ENCODE measurements around the gene CADM1. TPM values are rescaled to one million over a fixed set of nuclear protein-coding genes. Genes with fewer than 3 reads are reported as not detected.

The CADM1 gene
- total and polyA plus RNA-seq, 2 experiments from 2014 or later, result 16.5 to 18.0 TPM

DNA sequence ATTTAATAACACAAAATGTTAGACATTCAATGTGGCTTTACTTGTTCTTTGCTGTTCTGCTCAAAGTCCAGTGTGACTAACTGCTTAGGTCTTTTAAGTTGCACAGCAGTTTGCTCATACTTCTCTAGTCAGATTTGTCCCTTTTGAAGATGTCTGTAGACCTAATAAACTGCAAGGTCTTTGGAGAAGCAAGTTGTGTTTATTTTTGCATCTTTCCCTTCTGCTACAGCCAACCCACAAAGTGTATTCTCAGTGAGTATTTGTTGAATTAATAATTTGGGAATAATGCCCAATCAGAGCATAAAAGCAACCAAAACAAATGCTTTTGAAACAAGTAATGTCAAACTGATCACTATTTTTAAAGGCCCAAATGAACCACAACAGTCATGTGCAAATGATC is 312.5 kb downstream of the CADM1 start:
- no peak overlapping the region for H3K4me3 Mint-ChIP-seq
- H3K4me3 ChIP-seq, result no peak overlapping the region
- H3F3A ChIP-seq (replicated peaks; ENCODE audit: low read depth), result no peaks in the 10 kb centered on the region
- H3K36me3 ChIP-seq (ENCODE audit: insufficient read depth), result no peaks in the 10 kb centered on the region
- H4K20me1 ChIP-seq (replicated peaks; ENCODE audit: insufficient read depth), result no peaks in the 10 kb centered on the region
- no peak overlapping the region for H3K27ac Mint-ChIP-seq
- no peaks in the 10 kb centered on the region for H3K9me2 ChIP-seq (ENCODE audit: insufficient read depth)
- no peak overlapping the region for H2AFZ ChIP-seq
- TF ChIP-seq ZNF331 (CRISPR knock-in tag; IDR thresholded peaks at IDR 0.05; ENCODE audit: low read depth), result no peak
- TF ChIP-seq, protein P1, sequence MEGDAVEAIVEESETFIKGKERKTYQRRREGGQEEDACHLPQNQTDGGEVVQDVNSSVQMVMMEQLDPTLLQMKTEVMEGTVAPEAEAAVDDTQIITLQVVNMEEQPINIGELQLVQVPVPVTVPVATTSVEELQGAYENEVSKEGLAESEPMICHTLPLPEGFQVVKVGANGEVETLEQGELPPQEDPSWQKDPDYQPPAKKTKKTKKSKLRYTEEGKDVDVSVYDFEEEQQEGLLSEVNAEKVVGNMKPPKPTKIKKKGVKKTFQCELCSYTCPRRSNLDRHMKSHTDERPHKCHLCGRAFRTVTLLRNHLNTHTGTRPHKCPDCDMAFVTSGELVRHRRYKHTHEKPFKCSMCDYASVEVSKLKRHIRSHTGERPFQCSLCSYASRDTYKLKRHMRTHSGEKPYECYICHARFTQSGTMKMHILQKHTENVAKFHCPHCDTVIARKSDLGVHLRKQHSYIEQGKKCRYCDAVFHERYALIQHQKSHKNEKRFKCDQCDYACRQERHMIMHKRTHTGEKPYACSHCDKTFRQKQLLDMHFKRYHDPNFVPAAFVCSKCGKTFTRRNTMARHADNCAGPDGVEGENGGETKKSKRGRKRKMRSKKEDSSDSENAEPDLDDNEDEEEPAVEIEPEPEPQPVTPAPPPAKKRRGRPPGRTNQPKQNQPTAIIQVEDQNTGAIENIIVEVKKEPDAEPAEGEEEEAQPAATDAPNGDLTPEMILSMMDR (conservative IDR thresholded peaks at IDR 0.05; ENCODE audit: low read depth in 2 of 2), result no peak
- TF ChIP-seq, protein P2, sequence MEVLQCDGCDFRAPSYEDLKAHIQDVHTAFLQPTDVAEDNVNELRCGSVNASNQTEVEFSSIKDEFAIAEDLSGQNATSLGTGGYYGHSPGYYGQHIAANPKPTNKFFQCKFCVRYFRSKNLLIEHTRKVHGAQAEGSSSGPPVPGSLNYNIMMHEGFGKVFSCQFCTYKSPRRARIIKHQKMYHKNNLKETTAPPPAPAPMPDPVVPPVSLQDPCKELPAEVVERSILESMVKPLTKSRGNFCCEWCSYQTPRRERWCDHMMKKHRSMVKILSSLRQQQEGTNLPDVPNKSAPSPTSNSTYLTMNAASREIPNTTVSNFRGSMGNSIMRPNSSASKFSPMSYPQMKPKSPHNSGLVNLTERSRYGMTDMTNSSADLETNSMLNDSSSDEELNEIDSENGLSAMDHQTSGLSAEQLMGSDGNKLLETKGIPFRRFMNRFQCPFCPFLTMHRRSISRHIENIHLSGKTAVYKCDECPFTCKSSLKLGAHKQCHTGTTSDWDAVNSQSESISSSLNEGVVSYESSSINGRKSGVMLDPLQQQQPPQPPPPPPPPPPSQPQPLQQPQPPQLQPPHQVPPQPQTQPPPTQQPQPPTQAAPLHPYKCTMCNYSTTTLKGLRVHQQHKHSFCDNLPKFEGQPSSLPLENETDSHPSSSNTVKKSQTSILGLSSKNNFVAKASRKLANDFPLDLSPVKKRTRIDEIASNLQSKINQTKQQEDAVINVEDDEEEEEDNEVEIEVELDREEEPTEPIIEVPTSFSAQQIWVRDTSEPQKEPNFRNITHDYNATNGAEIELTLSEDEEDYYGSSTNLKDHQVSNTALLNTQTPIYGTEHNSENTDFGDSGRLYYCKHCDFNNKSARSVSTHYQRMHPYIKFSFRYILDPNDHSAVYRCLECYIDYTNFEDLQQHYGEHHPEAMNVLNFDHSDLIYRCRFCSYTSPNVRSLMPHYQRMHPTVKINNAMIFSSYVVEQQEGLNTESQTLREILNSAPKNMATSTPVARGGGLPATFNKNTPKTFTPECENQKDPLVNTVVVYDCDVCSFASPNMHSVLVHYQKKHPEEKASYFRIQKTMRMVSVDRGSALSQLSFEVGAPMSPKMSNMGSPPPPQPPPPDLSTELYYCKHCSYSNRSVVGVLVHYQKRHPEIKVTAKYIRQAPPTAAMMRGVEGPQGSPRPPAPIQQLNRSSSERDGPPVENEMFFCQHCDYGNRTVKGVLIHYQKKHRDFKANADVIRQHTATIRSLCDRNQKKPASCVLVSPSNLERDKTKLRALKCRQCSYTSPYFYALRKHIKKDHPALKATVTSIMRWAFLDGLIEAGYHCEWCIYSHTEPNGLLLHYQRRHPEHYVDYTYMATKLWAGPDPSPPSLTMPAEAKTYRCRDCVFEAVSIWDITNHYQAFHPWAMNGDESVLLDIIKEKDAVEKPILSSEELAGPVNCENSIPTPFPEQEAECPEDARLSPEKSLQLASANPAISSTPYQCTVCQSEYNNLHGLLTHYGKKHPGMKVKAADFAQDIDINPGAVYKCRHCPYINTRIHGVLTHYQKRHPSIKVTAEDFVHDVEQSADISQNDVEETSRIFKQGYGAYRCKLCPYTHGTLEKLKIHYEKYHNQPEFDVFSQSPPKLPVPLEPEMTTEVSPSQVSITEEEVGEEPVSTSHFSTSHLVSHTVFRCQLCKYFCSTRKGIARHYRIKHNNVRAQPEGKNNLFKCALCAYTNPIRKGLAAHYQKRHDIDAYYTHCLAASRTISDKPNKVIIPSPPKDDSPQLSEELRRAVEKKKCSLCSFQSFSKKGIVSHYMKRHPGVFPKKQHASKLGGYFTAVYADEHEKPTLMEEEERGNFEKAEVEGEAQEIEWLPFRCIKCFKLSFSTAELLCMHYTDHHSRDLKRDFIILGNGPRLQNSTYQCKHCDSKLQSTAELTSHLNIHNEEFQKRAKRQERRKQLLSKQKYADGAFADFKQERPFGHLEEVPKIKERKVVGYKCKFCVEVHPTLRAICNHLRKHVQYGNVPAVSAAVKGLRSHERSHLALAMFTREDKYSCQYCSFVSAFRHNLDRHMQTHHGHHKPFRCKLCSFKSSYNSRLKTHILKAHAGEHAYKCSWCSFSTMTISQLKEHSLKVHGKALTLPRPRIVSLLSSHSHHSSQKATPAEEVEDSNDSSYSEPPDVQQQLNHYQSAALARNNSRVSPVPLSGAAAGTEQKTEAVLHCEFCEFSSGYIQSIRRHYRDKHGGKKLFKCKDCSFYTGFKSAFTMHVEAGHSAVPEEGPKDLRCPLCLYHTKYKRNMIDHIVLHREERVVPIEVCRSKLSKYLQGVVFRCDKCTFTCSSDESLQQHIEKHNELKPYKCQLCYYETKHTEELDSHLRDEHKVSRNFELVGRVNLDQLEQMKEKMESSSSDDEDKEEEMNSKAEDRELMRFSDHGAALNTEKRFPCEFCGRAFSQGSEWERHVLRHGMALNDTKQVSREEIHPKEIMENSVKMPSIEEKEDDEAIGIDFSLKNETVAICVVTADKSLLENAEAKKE (CRISPR knock-in tag; IDR thresholded peaks at IDR 0.05), result no peak
- TF ChIP-seq, protein P3, sequence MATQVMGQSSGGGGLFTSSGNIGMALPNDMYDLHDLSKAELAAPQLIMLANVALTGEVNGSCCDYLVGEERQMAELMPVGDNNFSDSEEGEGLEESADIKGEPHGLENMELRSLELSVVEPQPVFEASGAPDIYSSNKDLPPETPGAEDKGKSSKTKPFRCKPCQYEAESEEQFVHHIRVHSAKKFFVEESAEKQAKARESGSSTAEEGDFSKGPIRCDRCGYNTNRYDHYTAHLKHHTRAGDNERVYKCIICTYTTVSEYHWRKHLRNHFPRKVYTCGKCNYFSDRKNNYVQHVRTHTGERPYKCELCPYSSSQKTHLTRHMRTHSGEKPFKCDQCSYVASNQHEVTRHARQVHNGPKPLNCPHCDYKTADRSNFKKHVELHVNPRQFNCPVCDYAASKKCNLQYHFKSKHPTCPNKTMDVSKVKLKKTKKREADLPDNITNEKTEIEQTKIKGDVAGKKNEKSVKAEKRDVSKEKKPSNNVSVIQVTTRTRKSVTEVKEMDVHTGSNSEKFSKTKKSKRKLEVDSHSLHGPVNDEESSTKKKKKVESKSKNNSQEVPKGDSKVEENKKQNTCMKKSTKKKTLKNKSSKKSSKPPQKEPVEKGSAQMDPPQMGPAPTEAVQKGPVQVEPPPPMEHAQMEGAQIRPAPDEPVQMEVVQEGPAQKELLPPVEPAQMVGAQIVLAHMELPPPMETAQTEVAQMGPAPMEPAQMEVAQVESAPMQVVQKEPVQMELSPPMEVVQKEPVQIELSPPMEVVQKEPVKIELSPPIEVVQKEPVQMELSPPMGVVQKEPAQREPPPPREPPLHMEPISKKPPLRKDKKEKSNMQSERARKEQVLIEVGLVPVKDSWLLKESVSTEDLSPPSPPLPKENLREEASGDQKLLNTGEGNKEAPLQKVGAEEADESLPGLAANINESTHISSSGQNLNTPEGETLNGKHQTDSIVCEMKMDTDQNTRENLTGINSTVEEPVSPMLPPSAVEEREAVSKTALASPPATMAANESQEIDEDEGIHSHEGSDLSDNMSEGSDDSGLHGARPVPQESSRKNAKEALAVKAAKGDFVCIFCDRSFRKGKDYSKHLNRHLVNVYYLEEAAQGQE (IDR thresholded peaks at IDR 0.05; ENCODE audit: unreplicated experiment), result no peak
- TF ChIP-seq POLR2AphosphoS5 (IDR thresholded peaks at IDR 0.05; ENCODE audit: low read depth), result no peak
- TF ChIP-seq NANOG (IDR thresholded peaks at IDR 0.05; ENCODE audit: borderline replicate concordance), result no peak
- TF ChIP-seq EZH2phosphoT487 (IDR thresholded peaks at IDR 0.05; ENCODE audit: unreplicated experiment), result no peak
- no peak for TF ChIP-seq STAT1 (IDR thresholded peaks at IDR 0.05; ENCODE audit: unreplicated experiment)
- TF ChIP-seq, protein P4, sequence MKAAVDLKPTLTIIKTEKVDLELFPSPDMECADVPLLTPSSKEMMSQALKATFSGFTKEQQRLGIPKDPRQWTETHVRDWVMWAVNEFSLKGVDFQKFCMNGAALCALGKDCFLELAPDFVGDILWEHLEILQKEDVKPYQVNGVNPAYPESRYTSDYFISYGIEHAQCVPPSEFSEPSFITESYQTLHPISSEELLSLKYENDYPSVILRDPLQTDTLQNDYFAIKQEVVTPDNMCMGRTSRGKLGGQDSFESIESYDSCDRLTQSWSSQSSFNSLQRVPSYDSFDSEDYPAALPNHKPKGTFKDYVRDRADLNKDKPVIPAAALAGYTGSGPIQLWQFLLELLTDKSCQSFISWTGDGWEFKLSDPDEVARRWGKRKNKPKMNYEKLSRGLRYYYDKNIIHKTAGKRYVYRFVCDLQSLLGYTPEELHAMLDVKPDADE (IDR thresholded peaks at IDR 0.05), result no peak
- no peak for TF ChIP-seq JUNB (IDR thresholded peaks at IDR 0.05; ENCODE audit: unreplicated experiment)
- TF ChIP-seq CREB1 (CRISPR knock-in tag; IDR thresholded peaks at IDR 0.05; ENCODE audit: low read depth), result no peak
- no peak for TF ChIP-seq EZH2 (IDR thresholded peaks at IDR 0.05; ENCODE audit: low read depth, unreplicated experiment)
- no peak for TF ChIP-seq ZNF114 (CRISPR knock-in tag; IDR thresholded peaks at IDR 0.05)
- no peak overlapping the region for H3K4me2 ChIP-seq
- H3K36me3 Mint-ChIP-seq (ENCODE audit: low read depth), result no peaks in the 10 kb centered on the region
- H3K27me3 ChIP-seq (ENCODE audit: insufficient read depth), result no peaks in the 10 kb centered on the region
- H3K27ac ChIP-seq (ENCODE audit: low read depth), result no peak overlapping the region
- H3K9me3 Mint-ChIP-seq, result no peaks in the 10 kb centered on the region
- H3K4me1 ChIP-seq (ENCODE audit: insufficient read depth), result peaks cover 6% of the 10 kb centered on the region; the same call in 1 of the 2 replicates
- peaks cover 1% of the 10 kb centered on the region for H3K27me3 Mint-ChIP-seq (ENCODE audit: insufficient read depth, low read depth, poor library complexity)
- DNase-seq (ENCODE audit: low spot score), result no peak
- ATAC-seq, result no peak
- H3K79me2 ChIP-seq (replicated peaks; ENCODE audit: insufficient read depth), result no peaks in the 10 kb centered on the region
- H3K4me1 Mint-ChIP-seq, result peaks cover 17% of the 10 kb centered on the region
